H9 (cell line): ENCODE measurements around the gene TMEM92. TPM values are rescaled to one million over a fixed set of nuclear protein-coding genes. Genes with fewer than 3 reads are reported as not detected.

Source experiments
- DNase-seq: peaks from one replicate; pipeline ENCODE4 v3.0.0-alpha.2; 2017
- H2AFZ ChIP-seq: one replicate; pipeline ENCODE4 v1.6.1; 2013; ENCODE audit warnings: mild to moderate bottlenecking, low read length, control low read depth, moderate library complexity
- H2AK5ac ChIP-seq: 2 replicates; pipeline ENCODE4 v1.6.1; 2013; ENCODE audit warnings: low read length, control low read depth, mixed read lengths; ENCODE audit not compliant: insufficient read length
- H2BK120ac ChIP-seq: one replicate; pipeline ENCODE4 v1.6.1; 2013; ENCODE audit warnings: low read depth, mild to moderate bottlenecking, low read length, control low read depth, inconsistent platforms; ENCODE audit not compliant: poor library complexity, severe bottlenecking
- H2BK12ac ChIP-seq: 2 replicates; pipeline ENCODE4 v1.6.1; 2013; ENCODE audit warnings: low read length, control low read depth, mixed read lengths, low read depth; ENCODE audit not compliant: insufficient read length
- H2BK15ac ChIP-seq: 2 replicates; pipeline ENCODE4 v1.6.1; 2013; ENCODE audit warnings: low read depth, low read length, control low read depth
- H2BK20ac ChIP-seq: one replicate; pipeline ENCODE4 v1.6.1; 2013; ENCODE audit warnings: low read depth, mild to moderate bottlenecking, low read length, control low read depth, inconsistent platforms; ENCODE audit not compliant: poor library complexity, severe bottlenecking
- H2BK5ac ChIP-seq: 2 replicates; pipeline ENCODE4 v1.6.1; 2013; ENCODE audit warnings: low read length, control low read depth, mixed read lengths; ENCODE audit not compliant: insufficient read length
- H3K14ac ChIP-seq: 2 replicates; pipeline ENCODE4 v1.6.1; 2013; ENCODE audit warnings: low read length, control low read depth; ENCODE audit not compliant: insufficient read depth
- H3K18ac ChIP-seq: 2 replicates; pipeline ENCODE4 v1.6.1; 2013; ENCODE audit warnings: low read depth, mild to moderate bottlenecking, mixed read lengths, low read length, control low read depth; ENCODE audit not compliant: insufficient read length
- H3K23ac ChIP-seq: 2 replicates; pipeline ENCODE4 v1.6.1; 2013; ENCODE audit warnings: low read length, control low read depth, mixed read lengths, low read depth; ENCODE audit not compliant: insufficient read length
- H3K23me2 ChIP-seq: 2 replicates; pipeline ENCODE4 v1.6.1; 2013; ENCODE audit warnings: low read depth, mild to moderate bottlenecking, mixed read lengths, low read length, control low read depth; ENCODE audit not compliant: insufficient read length, poor library complexity, severe bottlenecking
- H3K27ac ChIP-seq: 2 replicates; pipeline ENCODE4 v1.5.1; 2013; ENCODE audit warnings: low read length, control low read depth, mixed read lengths, low read depth; ENCODE audit not compliant: insufficient read length
- H3K27me3 ChIP-seq: 2 replicates; pipeline ENCODE4 v1.6.1; 2013; ENCODE audit warnings: low read length, control low read depth, inconsistent platforms; ENCODE audit not compliant: insufficient read depth
- H3K4ac ChIP-seq: 2 replicates; pipeline ENCODE4 v1.6.1; 2013; ENCODE audit warnings: low read depth, mild to moderate bottlenecking, control low read depth, inconsistent platforms, low read length, moderate library complexity
- H3K4me1 ChIP-seq: 2 replicates; pipeline ENCODE4 v1.6.1; 2013; ENCODE audit warnings: low read length, control low read depth, inconsistent platforms; ENCODE audit not compliant: insufficient read depth
- H3K4me2 ChIP-seq: 2 replicates; pipeline ENCODE4 v1.6.1; 2013; ENCODE audit warnings: low read length, control low read depth, mixed read lengths; ENCODE audit not compliant: insufficient read length, insufficient read depth
- H3K56ac ChIP-seq: 2 replicates; pipeline ENCODE4 v1.6.1; 2013; ENCODE audit warnings: low read depth, mild to moderate bottlenecking, mixed read lengths, low read length, control low read depth; ENCODE audit not compliant: insufficient read length
- H3K79me1 ChIP-seq: 2 replicates; pipeline ENCODE4 v1.6.1; 2013; ENCODE audit warnings: low read depth, mild to moderate bottlenecking, moderate library complexity, low read length, control low read depth, inconsistent platforms; ENCODE audit not compliant: insufficient read depth, poor library complexity, severe bottlenecking
- H3K79me2 ChIP-seq: 2 replicates; pipeline ENCODE4 v1.6.1; 2013; ENCODE audit warnings: low read length, control low read depth, inconsistent platforms; ENCODE audit not compliant: insufficient read depth
- H3K9ac ChIP-seq: 2 replicates; pipeline ENCODE4 v1.6.1; 2013; ENCODE audit warnings: low read length, control low read depth, mixed read lengths; ENCODE audit not compliant: insufficient read length; ENCODE audit errors: extremely low read depth
- H3K9me3 ChIP-seq: one replicate; pipeline ENCODE4 v1.6.1; 2013; ENCODE audit warnings: low read depth, low read length, inconsistent platforms; ENCODE audit not compliant: control insufficient read depth
- H3T11ph ChIP-seq: one replicate; pipeline ENCODE4 v1.6.1; 2013; ENCODE audit warnings: mild to moderate bottlenecking, low read length, control low read depth, inconsistent platforms
- H4K20me1 ChIP-seq: one replicate; pipeline ENCODE4 v1.6.1; 2013; ENCODE audit not compliant: control insufficient read depth, insufficient read length, insufficient read depth
- H4K5ac ChIP-seq: 2 replicates; pipeline ENCODE4 v1.6.1; 2013; ENCODE audit warnings: low read depth, mild to moderate bottlenecking, mixed read lengths, low read length, control low read depth; ENCODE audit not compliant: insufficient read length
- H4K8ac ChIP-seq: replicated peaks from 2 replicates; pipeline ENCODE4 v1.6.1; 2013; ENCODE audit warnings: low read length, control low read depth, mixed read lengths, low read depth; ENCODE audit not compliant: insufficient read length
- H4K91ac ChIP-seq: 2 replicates; pipeline ENCODE4 v1.6.1; 2013; ENCODE audit warnings: low read depth, mild to moderate bottlenecking, moderate library complexity, mixed read lengths, low read length, control low read depth; ENCODE audit not compliant: insufficient read length
- H3K27ac Mint-ChIP-seq, 3 experiments: 2 replicates in 2 of 3; 3 replicates in 1 of 3; pipeline ENCODE4 v1.8.0; 2020 to 2021; ENCODE audit warnings: mixed read lengths in 3 of 3, mild to moderate bottlenecking in 1 of 3, moderate library complexity in 1 of 3
- H3K27me3 Mint-ChIP-seq: 2 replicates; pipeline ENCODE4 v1.8.0; 2021; ENCODE audit warnings: low read depth, mild to moderate bottlenecking, moderate library complexity, mixed read lengths
- H3K36me3 Mint-ChIP-seq, 3 experiments: 2 replicates in 2 of 3; 3 replicates in 1 of 3; pipeline ENCODE4 v1.8.0; 2020 to 2021; ENCODE audit warnings: low read depth in 3 of 3, mixed read lengths in 3 of 3; ENCODE audit not compliant: insufficient read depth in 1 of 3
- H3K4me1 Mint-ChIP-seq, 2 experiments: 2 replicates each; pipeline ENCODE4 v1.8.0; 2020; ENCODE audit warnings: mixed read lengths in 2 of 2
- H3K4me3 Mint-ChIP-seq, 2 experiments: 2 replicates in 1 of 2; 3 replicates in 1 of 2; pipeline ENCODE4 v1.8.0; 2020 to 2021; ENCODE audit warnings: mild to moderate bottlenecking in 2 of 2, mixed read lengths in 2 of 2, moderate library complexity in 1 of 2
- H3K9me3 Mint-ChIP-seq, 2 experiments: 2 replicates in 1 of 2; 3 replicates in 1 of 2; pipeline ENCODE4 v1.8.0; 2020; ENCODE audit warnings: mild to moderate bottlenecking in 2 of 2, mixed read lengths in 2 of 2, moderate library complexity in 1 of 2
- CTCF ChIP-seq: fragments of 200-600 bp; sonication (generic); conservative IDR thresholded peaks from 3 replicates; pipeline ENCODE4 v1.8.0; 2021; ENCODE audit warnings: antibody characterized with exemption, mild to moderate bottlenecking
- WGBS: extraction: QIAGEN DNeasy Blood & Tissue Kit; methylation state at CpG from one replicate; pipeline ENCODE4 v1.1.7; 2013; ENCODE audit warnings: missing lambda C conversion rate, low lambda C conversion rate, mixed read lengths; ENCODE audit not compliant: insufficient read length; ENCODE audit errors: extremely low coverage; 5-methylcytosine and 5-hydroxymethylcytosine counted together
- total RNA-seq: library from RNA; stranded (reverse); gene quantifications from 2 replicates; pipeline ENCODE4 v1.2.1, GENCODE V29; 2021

TMEM92 gene
- total RNA-seq, 1 experiment from 2014 or later: 10.9 TPM

GRCh38 chr17:50252781-50253180 lies 21.5 kb upstream of the TMEM92 start:
- peaks cover 33% of the 10 kb centered on the region for H3K27me3 Mint-ChIP-seq
- H3K4me3 Mint-ChIP-seq: no peak overlapping the region

More at GRCh38 chr17:50252781-50253180, 21.5 kb upstream of the TMEM92 start:
- no peak for DNase-seq
- no peak overlapping the region for H2BK15ac ChIP-seq
- no peaks in the 10 kb centered on the region for H4K20me1 ChIP-seq
- Mint-ChIP-seq H3K9me3 (peaks cover 21 to 24% of the 10 kb centered on the region in 2 experiments), H3K36me3 (peaks cover 1 to 10% (median 5%) of the 10 kb centered on the region in 3 experiments), H3K4me1 (peaks cover 3 to 13% of the 10 kb centered on the region in 2 experiments; a peak in 3 of 4 replicates), H3K27ac (no peak overlapping the region)
- no peak overlapping the region for H3K4ac ChIP-seq
- H3K79me2 ChIP-seq: no peaks in the 10 kb centered on the region
- H3K27ac ChIP-seq: no peak overlapping the region
- no peak overlapping the region for H2BK120ac ChIP-seq
- TF ChIP-seq CTCF: no peak
- H4K5ac ChIP-seq: no peak overlapping the region
- no peaks in the 10 kb centered on the region for H3K9me3 ChIP-seq
- H2AFZ ChIP-seq: no peak overlapping the region
- no peak overlapping the region for H3K14ac ChIP-seq
- H3K23me2 ChIP-seq: no peaks in the 10 kb centered on the region
- H4K8ac ChIP-seq: no peak overlapping the region
- no peak overlapping the region for H2BK5ac ChIP-seq
- no CpG with 5 or more reads among the region's 3 CpGs for whole genome bisulfite sequencing
- H2BK12ac ChIP-seq: no peak overlapping the region
- no peak overlapping the region for H3T11ph ChIP-seq
- no peak overlapping the region for H4K91ac ChIP-seq
- H3K18ac ChIP-seq: no peak overlapping the region
- H2BK20ac ChIP-seq: no peak overlapping the region
- no peaks in the 10 kb centered on the region for H3K27me3 ChIP-seq
- no peaks in the 10 kb centered on the region for H3K79me1 ChIP-seq
- no peak overlapping the region for H3K23ac ChIP-seq
- no peak overlapping the region for H2AK5ac ChIP-seq
- H3K4me2 ChIP-seq: no peak overlapping the region
- H3K56ac ChIP-seq: no peak overlapping the region
- no peaks in the 10 kb centered on the region for H3K4me1 ChIP-seq
- H3K9ac ChIP-seq: no peak overlapping the region
